ENCODE data around the gene PTP4A1.

GRCh38 chr6:63567966-63568365 lies 4.3 kb upstream of the PTP4A1 start:
- TF ChIP-seq CTCF (IDR thresholded peaks at IDR 0.05) (no peak), POLR2A (IDR thresholded peaks at IDR 0.05) (no peak)

All from uterus (tissue), 2 donors.